Urinary bladder (tissue), 4 donors: ENCODE results near the gene UPP1. TPM values are rescaled to one million over a fixed set of nuclear protein-coding genes. Genes with fewer than 3 reads are reported as not detected.
"Not testable (repeated sequence)": the region's sequence is repeated elsewhere in the genome, so short reads cannot be mapped to it uniquely, and the experiment has no call there.

ENCODE experiments used
- DNase-seq: peaks from one replicate; pipeline ENCODE4 v3.0.0-alpha.2; 2015; ENCODE audit errors: extremely low spot score
- H3K27ac ChIP-seq: one replicate; pipeline ENCODE4 v1.5.1; 2013; ENCODE audit warnings: low read depth, mild to moderate bottlenecking, moderate library complexity
- H3K36me3 ChIP-seq: one replicate; pipeline ENCODE4 v1.6.1; 2013; ENCODE audit warnings: mild to moderate bottlenecking, moderate library complexity; ENCODE audit not compliant: insufficient read depth
- H3K4me1 ChIP-seq: one replicate; pipeline ENCODE4 v1.6.1; 2013; ENCODE audit warnings: mild to moderate bottlenecking, moderate library complexity; ENCODE audit not compliant: insufficient read depth
- H3K4me3 ChIP-seq: one replicate; pipeline ENCODE4 v1.5.1; 2013; ENCODE audit warnings: low read depth, low read length
- WGBS: extraction: QIAGEN DNeasy Blood & Tissue Kit; methylation state at CpG from one replicate; pipeline ENCODE4 v1.1.7; 2013; 5-methylcytosine and 5-hydroxymethylcytosine counted together
- polyA plus RNA-seq: library from polyadenylated mRNA; stranded (reverse); fragments of 200-250 nt; gene quantifications from one replicate; pipeline ENCODE4 v1.2.3, GENCODE V29; 2013
- total RNA-seq: library from RNA; depleted of rRNA; stranded (reverse); fragments of >200 nt; gene quantifications from one replicate; pipeline ENCODE4 v1.2.3, GENCODE V29; 2014
- donor health status: healthy with polysubstance abuse.
- donor health status: healthy.

Gene UPP1
- total and polyA plus RNA-seq, 2 donors, result 2.4 to 29.5 TPM

DNA sequence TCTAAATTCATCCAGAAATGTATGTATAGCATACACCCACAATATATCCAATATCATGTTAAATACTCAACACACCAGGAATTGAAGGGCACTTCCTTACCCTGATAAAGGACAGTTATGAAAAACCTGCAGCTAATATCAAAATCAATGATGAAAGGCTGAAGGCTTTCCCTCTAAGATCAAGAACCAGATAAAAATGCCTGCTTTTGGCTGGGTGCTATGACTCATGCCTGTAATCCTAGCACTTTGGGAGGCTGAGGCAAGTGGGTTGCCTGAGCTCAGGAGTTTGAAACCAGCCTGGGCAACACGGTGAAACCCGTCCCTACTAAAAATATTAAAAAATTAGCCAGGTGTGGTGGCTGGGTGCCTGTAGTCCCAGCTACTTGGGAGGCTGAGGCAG lies 21.6 kb upstream of the UPP1 start:
- H3K4me3 ChIP-seq, result no peak overlapping the region
- no peak for DNase-seq
- no peaks in the 10 kb centered on the region for H3K36me3 ChIP-seq
- H3K27ac ChIP-seq, result no peak overlapping the region
- 91% methylated on average over 2 of the region's 2 CpGs for WGBS
- no peaks in the 10 kb centered on the region for H3K4me1 ChIP-seq

DNA sequence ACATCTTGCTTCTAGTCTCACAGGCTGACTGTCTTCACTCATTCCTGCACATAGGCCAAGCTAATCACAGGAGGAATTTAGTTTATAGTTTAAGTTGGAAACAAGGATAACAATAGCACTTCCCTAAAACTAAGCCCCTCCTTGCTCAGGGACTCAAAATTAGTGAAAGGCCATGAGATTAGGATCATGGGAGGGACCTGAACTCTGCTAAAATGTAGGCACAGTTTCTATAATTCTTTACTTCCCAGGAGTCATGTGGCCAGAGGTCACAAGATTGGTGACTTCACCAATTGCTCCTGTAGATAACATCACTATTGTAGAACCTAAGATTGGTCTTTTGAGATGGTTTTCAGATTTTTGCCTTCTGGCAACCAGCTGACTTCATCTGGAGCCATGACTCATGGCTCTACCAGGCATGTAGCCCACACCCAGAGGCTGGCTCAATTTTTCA lies 14.8 kb upstream of the UPP1 start:
- no peak overlapping the region for H3K27ac ChIP-seq
- no peaks in the 10 kb centered on the region for H3K36me3 ChIP-seq
- DNase-seq, result no peak
- no peak overlapping the region for H3K4me3 ChIP-seq
- H3K4me1 ChIP-seq, result no peaks in the 10 kb centered on the region

DNA sequence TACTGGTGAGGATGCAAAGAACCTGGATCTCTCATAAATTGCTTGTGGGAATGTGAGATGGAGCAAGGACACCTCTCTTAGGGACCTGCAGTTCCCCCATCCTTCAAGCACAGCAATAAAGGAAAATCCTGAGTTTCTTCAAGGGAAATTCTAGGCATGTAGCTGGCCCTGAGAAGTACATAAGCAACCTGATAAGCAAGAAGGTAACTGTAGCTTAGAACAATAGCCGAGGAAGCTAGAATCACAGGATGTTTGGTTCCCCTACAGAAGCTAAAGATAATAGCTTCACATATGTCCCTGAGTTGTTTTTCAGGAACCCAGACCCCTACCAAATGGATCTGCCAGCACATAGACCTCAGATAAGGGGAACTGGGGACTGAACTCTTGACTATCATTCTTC lies 11.6 kb upstream of the UPP1 start:
- 70% methylated on average over 1 of the region's 1 CpG for WGBS
- no peaks in the 10 kb centered on the region for H3K36me3 ChIP-seq
- no peak overlapping the region for H3K27ac ChIP-seq
- H3K4me3 ChIP-seq, result no peak overlapping the region
- no peaks in the 10 kb centered on the region for H3K4me1 ChIP-seq
- DNase-seq, result no peak

DNA sequence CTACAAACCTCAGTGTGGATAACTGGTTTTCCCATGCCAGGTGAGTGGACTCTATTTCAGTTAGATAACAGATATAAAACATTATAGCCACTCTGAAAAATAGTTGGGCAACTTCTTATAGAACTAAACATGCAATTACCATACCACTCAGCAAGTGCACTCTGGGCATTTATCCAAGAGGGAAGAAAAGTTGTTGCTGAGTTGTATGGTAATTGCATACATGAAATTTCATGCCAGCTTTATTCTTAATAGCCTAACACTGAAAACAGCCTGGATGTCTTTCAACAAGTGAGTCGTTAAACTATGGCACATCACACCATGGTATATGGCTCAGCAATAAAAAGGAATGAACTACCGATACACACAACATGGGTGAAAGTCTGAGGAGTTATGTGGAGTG lies 10.6 kb upstream of the UPP1 start:
- Histone ChIP-seq H3K4me3 (no peak overlapping the region), H3K4me1 (no peaks in the 10 kb centered on the region), H3K27ac (no peak overlapping the region), H3K36me3 (no peaks in the 10 kb centered on the region)
- WGBS, result 81% methylated on average over 2 of the region's 2 CpGs
- no peak for DNase-seq

DNA sequence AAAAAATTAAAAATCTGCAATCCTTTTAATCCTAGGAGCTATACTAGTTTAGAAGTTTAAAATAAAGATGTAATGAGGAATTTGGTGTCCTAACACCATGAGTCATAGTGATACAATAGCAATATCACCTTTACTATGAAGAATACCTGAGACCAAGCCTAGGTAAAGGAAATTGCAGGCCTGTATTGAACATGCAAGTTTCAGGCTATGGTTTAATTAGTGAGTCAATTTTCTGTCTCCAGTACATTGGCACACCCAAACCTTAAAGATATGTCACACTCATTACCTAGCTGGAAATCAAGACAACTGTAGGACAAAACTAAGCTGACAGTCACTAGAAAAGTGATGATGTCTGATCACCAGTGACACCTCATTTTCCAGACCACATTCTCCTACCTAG lies 6.7 kb upstream of the UPP1 start:
- H3K4me1 ChIP-seq, H3K36me3 ChIP-seq, H3K27ac ChIP-seq, H3K4me3 ChIP-seq, DNase-seq: not testable (repeated sequence)

DNA sequence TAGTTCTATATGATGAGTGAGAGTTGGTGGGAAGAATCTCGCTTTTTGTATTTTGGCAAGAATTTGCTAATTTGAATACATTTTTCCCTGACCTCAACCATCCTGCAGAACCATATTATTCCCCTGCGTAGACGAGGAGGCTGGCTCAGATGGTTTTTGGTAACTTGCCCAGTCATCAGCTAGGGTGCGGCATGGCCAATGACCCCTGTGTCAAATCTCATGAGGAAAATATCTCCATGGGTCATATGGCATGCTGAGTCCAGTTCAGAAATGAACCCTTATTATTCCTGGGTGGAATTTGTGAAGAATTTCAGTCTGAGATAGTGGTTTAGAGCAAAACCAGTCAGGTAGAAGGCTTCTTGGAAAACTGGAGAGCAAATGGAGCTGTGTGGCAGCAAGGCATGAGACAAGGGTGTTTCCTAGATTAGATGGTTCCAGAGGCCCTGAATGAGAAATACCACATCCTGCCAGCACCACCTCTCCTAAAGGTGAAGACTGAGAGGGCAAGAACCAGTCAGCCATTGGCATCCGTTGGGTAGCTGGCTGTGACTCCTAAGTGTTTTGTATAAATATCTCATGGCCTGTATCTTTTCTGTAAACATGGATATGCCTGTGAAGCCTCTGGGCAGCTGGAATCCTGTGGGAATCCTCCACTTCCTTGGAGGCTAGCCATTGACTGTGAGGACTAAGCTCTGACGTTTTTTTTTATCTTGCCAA lies 5.8 kb upstream of the UPP1 start:
- Histone ChIP-seq H3K27ac (no peak overlapping the region), H3K4me3 (no peak overlapping the region), H3K4me1 (peaks cover 2% of the 10 kb centered on the region), H3K36me3 (no peaks in the 10 kb centered on the region)
- 44% methylated on average over 6 of the region's 6 CpGs for WGBS
- no peak for DNase-seq

DNA sequence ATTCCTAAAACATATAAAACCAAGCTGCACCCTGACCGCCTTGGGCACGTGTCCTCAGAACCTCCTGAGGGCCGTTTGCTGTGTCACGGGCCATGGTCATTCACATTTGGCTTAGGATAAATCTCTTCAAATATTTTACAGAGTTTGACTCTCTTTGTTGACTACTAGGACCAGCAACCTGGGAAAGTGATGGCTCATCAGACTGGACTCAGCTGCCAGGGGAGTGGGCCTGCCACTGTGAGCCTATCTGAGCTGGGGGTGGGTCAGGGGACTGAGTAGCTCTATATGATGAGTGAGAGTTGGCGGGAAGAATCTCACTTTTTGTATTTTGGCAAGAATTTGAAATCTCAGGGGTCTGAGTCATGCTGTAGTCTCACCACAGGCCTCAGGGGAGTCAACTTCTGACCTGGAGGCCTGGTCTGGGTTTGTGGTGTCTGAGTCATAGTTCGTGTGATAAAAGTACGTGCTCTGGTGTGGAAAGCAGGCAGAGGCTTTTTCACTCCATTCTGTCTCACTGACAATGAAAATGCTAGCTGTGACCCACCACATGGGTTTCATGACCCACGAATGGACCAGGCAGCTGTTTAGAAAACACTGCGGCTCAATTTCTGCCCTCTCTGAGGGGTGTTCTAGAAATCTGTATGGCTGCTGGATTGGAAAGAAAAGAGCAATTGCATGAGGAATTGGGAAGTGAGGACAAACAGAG lies 4.2 kb upstream of the UPP1 start:
- 59% methylated on average over 9 of the region's 9 CpGs for WGBS
- Histone ChIP-seq H3K27ac (peak overlapping the region; percentile 68), H3K36me3 (no peaks in the 10 kb centered on the region), H3K4me3 (no peak overlapping the region), H3K4me1 (peaks cover 2% of the 10 kb centered on the region)
- DNase-seq, result no peak

DNA sequence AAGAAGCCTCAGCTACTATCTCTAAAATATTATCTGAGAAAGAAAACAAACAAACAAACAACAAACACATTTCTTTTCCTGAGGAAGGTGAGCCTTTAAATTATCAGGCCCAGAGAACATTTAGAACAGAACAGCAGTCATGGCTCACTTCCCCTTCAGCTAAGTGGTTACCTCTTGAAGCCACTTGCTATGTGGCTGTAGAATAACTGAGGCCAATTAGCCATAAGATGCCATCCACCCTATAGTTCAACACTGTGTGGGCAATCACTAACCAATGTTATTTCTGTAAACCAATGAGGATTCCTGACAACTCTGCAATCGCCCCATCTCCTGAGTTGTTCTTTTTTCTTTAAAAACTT lies 3.7 kb upstream of the UPP1 start:
- Histone ChIP-seq H3K36me3 (no peaks in the 10 kb centered on the region), H3K4me1 (peaks cover 2% of the 10 kb centered on the region), H3K4me3 (no peak overlapping the region), H3K27ac (no peak overlapping the region)
- DNase-seq, result no peak
- WGBS, result 96% methylated on average over 1 of the region's 1 CpG

DNA sequence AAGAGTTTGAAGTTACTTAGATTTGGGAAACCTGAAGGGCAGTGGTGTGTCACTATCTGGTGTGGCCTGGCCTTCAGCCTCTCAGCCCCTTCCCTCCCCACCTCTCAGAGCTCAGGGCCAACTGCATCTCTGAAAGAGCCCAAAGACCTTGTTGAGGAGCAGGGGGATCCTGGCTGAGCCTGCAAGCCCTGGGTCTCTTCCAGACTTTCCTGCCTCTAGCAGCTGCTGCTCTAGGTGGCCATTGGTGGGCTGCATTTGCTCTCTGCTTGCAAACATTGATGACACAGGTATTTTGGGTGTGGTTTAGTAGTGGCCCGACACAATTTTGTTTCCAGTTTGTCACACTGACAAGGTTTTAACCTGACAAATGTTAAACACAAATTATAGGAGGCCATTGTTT lies 3.1 kb upstream of the UPP1 start:
- H3K4me1 ChIP-seq, result peaks cover 2% of the 10 kb centered on the region
- WGBS, result 84% methylated on average over 1 of the region's 1 CpG
- DNase-seq, result no peak
- no peak overlapping the region for H3K27ac ChIP-seq
- no peaks in the 10 kb centered on the region for H3K36me3 ChIP-seq
- H3K4me3 ChIP-seq, result no peak overlapping the region

DNA sequence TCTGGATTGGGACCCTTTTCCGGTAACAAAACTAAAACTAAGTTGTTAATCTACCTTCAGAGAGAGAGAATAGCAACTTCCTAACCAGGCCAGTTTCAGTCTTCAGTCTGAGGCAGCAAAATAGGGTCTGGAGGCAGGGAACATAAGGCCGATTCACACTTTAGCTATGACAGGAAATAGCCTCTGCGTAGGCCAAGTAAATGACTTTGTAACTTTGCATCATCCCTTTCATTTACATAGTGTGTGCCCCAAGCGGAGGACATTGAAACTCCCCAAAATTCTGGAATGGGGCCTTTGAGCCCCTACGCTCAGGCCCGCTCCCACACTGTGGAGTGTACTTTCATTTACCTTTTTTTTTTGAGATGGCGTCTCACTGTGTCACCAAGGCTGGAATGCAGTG lies 1.7 kb upstream of the UPP1 start:
- peak overlapping the region; percentile 30 for H3K27ac ChIP-seq
- peaks cover 2% of the 10 kb centered on the region for H3K4me1 ChIP-seq
- no peak overlapping the region for H3K4me3 ChIP-seq
- H3K36me3 ChIP-seq, result no peaks in the 10 kb centered on the region
- no peak for DNase-seq
- 92% methylated on average over 7 of the region's 7 CpGs for WGBS

DNA sequence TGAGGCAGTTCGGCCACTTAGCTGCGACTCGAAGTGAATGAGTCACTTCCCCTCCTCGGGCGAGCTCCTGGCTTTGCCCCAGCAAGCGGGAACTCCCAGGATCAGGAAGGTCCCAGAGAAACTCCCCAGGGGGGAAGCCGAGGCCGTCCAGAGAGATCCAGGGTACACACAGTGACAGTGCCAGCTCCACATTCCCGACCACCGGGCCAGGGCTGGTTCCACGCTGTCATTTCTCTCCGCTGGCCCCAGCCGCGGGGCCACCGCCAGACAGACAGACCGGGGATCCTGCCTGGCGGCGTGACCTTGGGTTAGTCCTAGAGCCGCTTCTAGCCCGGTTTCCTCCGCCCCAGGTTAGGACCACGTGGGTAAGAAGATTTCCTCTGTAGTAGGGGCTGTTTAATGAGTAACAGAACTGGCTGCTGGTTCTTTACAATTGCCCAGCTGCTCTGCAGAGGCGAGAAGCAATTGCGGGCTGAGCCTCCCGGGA lies 463 bp upstream of the UPP1 start:
- under 1% methylated on average over 25 of the region's 25 CpGs for WGBS
- H3K4me3 ChIP-seq, result peak overlapping the region; percentile 63

DNA sequence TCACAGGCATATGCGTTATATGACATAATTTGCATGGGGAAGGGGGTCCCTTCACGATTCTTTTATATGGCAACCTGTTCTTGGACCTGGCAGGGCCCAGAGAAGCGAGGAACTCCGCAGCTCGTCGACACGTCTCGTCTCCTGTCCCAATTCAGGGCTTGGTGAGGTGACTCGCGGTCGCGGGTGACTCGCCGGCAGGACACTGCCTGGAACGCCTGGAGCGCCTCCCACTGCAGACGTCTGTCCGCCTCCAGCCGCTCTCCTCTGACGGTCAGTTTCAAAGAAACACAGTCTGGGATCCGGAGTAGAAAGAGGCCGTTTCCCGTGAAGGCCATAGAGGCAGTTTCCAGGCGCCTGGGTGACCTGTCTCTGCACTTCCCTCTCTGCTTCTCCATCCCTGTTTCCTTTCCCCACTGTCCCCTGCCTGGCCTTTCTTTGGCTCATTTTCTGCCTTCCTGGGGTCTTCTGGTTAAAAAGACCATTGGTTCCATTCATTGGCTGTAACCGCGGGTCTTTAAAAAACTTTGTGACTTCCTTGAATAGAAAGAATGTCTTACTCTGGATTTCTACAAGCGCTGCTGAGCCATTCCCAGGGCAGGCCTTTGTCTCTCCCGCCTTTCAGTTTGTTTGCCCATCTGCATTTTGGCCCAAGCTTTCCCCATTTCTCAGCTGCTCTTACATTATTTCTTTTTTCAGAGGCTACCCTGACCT lies 1.2 kb downstream of the UPP1 start:
- WGBS, result 60% methylated on average over 28 of the region's 28 CpGs
- DNase-seq, result no peak

More for the DNA sequence above, 463 bp upstream of the UPP1 start:
- H3K36me3 ChIP-seq, result no peaks in the 10 kb centered on the region
- H3K27ac ChIP-seq, result peak overlapping the region; percentile 84
- H3K4me1 ChIP-seq, result peaks cover 2% of the 10 kb centered on the region
- no peak for DNase-seq

DNA sequence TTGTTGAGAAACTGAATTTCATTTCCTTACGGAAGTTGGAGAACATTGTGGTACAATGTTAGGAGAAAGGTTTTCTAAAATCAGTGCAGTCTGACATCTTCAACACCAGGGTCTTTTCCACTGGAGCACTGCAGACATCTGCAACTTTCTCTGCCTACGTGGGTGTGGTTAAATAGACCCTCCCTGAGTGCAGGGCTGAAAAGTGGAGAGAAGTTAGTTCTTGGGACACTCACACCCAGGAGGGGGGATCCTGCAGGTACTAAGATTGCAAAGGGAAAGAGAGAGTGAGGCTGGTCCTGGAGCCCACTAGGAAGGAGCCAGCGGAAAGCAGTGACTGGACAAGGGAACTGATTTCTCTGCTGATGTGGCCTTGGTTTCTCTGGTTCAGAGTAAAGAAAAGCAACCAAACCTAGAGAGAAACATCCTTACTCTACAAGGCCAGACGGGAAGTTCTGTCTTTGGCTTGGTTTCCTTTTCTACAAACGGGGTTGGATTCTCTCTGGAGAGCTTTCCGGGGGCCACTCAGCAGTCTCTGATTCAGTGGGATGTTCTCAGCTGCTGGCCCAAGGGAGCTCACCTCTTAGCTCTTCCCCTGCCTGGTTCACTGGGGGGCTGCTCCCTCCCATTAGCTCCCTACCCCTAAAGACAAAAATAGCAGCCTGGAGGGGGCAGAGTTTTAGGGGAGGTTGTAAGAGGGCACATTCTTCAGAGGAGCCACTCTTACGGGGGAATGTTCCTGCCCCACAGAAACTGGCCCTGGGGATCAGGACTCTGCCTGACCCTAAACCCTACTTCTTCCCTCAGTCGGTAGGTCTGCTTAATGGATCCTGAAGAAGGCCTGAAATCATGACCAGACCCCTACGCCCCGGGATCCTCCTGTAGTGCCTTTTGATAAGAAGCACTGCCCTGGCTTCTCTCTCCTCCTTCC lies 2.7 kb downstream of the UPP1 start:
- Histone ChIP-seq H3K4me3 (no peak overlapping the region), H3K36me3 (no peaks in the 10 kb centered on the region), H3K27ac (no peak overlapping the region), H3K4me1 (peaks cover 2% of the 10 kb centered on the region)
- WGBS, result 88% methylated on average over 10 of the region's 10 CpGs
- no peak for DNase-seq

More for the DNA sequence above, 1.2 kb downstream of the UPP1 start:
- H3K27ac ChIP-seq, result no peak overlapping the region
- peaks cover under 1% of the 10 kb centered on the region for H3K4me1 ChIP-seq
- peak overlapping the region; percentile 63 for H3K4me3 ChIP-seq
- no peaks in the 10 kb centered on the region for H3K36me3 ChIP-seq
